ENCODE results near the gene SMURF1. TPM values are rescaled to one million over a fixed set of nuclear protein-coding genes. Genes with fewer than 3 reads are reported as not detected.

Gene SMURF1
- total and polyA plus RNA-seq, 2 experiments from 2014 or later, result 12.4 to 21.7 TPM

DNA sequence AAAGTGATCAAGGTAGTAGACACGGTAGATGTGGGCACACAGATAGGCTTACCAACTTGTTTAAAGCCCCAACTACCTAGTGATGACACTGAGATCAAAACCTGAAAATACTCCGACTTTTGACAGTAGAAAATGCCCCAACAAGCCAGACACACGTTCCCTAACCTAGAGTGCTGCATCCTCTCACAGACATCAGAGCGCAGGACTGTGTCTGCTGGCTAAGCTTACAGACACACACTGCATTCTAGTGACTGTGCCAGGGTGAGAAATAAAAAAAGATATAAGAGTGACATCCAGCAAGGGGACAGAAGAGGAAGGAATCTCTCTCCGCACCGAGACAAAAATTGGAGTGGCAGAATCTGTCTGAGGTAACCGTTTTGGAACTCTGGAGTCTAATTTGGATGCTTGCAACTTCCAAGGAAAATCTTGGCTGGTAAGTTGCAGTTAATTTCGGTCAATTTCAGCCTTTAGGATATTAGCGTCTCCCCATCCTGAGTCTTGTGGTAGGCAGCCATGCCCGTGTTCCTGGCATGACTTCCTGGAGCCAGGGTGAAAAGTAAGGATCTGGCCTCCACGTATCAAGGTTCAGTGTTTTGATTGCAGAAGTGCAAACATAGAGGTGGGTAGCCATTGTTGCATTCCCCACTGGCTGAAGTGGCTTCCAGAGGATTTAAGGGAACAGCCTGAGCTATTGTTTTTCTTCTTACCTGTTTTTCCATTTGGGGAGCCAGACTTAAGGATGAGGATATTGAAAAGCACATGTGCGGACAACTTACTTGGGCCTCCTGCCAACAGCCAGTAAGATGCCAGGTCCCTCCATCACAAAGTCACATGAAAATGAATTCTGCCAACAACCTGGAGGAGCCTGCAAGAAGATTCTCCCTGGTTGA, 124.1 kb downstream of the SMURF1 start:
- Histone ChIP-seq H2AFZ (no peak overlapping the region), H3K27ac (no peak overlapping the region), H3K4me2 (no peak overlapping the region), H3K9me2 (replicated peaks; ENCODE audit: insufficient read depth) (no peaks in the 10 kb centered on the region), H3K36me3 (replicated peaks; ENCODE audit: insufficient read depth, low read depth) (no peaks in the 10 kb centered on the region), H4K20me1 (ENCODE audit: insufficient read depth, poor library complexity, severe bottlenecking) (no peaks in the 10 kb centered on the region), H3K27me3 (no peaks in the 10 kb centered on the region), H3K4me1 (ENCODE audit: insufficient read depth) (peaks cover 9% of the 10 kb centered on the region), H3K79me2 (peaks cover 11% of the 10 kb centered on the region), H3K4me3 (no peak overlapping the region), H3K9me3 (ENCODE audit: low read depth) (no peaks in the 10 kb centered on the region)
- TF ChIP-seq, protein P1, sequence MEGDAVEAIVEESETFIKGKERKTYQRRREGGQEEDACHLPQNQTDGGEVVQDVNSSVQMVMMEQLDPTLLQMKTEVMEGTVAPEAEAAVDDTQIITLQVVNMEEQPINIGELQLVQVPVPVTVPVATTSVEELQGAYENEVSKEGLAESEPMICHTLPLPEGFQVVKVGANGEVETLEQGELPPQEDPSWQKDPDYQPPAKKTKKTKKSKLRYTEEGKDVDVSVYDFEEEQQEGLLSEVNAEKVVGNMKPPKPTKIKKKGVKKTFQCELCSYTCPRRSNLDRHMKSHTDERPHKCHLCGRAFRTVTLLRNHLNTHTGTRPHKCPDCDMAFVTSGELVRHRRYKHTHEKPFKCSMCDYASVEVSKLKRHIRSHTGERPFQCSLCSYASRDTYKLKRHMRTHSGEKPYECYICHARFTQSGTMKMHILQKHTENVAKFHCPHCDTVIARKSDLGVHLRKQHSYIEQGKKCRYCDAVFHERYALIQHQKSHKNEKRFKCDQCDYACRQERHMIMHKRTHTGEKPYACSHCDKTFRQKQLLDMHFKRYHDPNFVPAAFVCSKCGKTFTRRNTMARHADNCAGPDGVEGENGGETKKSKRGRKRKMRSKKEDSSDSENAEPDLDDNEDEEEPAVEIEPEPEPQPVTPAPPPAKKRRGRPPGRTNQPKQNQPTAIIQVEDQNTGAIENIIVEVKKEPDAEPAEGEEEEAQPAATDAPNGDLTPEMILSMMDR (IDR thresholded peaks at IDR 0.05; ENCODE audit: poor library complexity), result no peak
- TF ChIP-seq EZH2phosphoT487 (IDR thresholded peaks at IDR 0.05; ENCODE audit: low read depth, severe bottlenecking, unreplicated experiment) (no peak), EZH2 (IDR thresholded peaks at IDR 0.05; ENCODE audit: borderline replicate concordance) (no peak)
- no peak for DNase-seq (ENCODE audit: low spot score)
- 87% methylated on average over 12 of the region's 12 CpGs for WGBS (ENCODE audit: low lambda C conversion rate, missing lambda C conversion rate)

GRCh38 chr7:99016196-99016595, 127.7 kb downstream of the SMURF1 start:
- Histone ChIP-seq H3K79me2 (peaks cover 11% of the 10 kb centered on the region), H3K4me2 (no peak overlapping the region), H3K4me1 (ENCODE audit: insufficient read depth) (no peaks in the 10 kb centered on the region), H2AFZ (no peak overlapping the region), H4K20me1 (ENCODE audit: insufficient read depth, poor library complexity, severe bottlenecking) (no peaks in the 10 kb centered on the region), H3K27ac (no peak overlapping the region), H3K9me2 (replicated peaks; ENCODE audit: insufficient read depth) (no peaks in the 10 kb centered on the region), H3K27me3 (no peaks in the 10 kb centered on the region), H3K9me3 (ENCODE audit: low read depth) (no peaks in the 10 kb centered on the region), H3K36me3 (replicated peaks; ENCODE audit: insufficient read depth, low read depth) (no peaks in the 10 kb centered on the region), H3K4me3 (no peak overlapping the region)
- TF ChIP-seq EZH2 (IDR thresholded peaks at IDR 0.05; ENCODE audit: borderline replicate concordance) (no peak), EZH2phosphoT487 (IDR thresholded peaks at IDR 0.05; ENCODE audit: low read depth, severe bottlenecking, unreplicated experiment) (no peak)
- TF ChIP-seq, protein P1 (IDR thresholded peaks at IDR 0.05; ENCODE audit: poor library complexity), result no peak
- DNase-seq (ENCODE audit: low spot score), result no peak
- WGBS (ENCODE audit: low lambda C conversion rate, missing lambda C conversion rate), result 95% methylated on average over 8 of the region's 8 CpGs

DNA sequence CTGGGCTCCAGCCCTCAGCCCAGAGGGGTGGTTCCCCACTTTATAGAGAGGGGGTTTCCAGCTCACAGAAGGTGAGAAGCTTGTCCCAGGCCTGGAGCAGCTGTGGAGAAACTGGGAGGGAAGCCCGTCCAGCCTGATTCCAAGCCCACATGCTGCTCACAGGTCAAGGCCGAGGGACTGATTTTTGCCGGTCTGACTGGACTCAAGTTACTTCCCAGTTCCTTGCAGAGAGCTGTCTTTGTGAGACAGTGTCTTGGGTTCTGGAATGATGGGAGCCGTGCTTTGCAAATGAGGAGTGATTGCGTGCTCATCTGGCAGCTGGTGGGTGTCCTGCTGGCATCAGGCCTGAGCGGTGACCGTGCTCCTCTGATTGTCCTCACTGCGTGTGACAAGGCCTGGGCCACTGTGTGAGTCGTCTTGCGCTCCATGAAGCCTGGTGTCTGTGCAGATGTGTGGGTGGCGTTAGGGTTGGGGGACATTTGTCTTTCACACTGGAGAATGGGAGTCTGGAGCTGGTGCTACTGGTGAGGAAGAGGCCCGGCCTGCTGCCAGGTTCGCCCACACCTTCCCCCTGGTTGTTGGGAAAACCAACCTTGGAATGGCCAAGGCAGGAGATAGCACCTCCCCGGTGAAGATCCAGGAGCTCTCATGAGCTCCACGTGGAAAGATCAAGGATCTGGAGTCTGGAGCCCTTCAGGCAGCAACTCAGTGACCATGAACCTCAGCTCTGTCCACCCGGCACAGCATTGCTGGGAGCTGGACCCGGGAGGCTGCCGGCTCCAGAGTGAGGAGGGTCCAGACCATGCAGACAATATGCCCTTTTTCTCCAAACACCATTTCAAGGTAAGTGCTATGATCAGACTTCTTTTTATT, 129.6 kb downstream of the SMURF1 start:
- Histone ChIP-seq H3K4me1 (ENCODE audit: insufficient read depth) (no peaks in the 10 kb centered on the region), H3K9me2 (replicated peaks; ENCODE audit: insufficient read depth) (no peaks in the 10 kb centered on the region), H3K4me2 (no peak overlapping the region), H3K27me3 (no peaks in the 10 kb centered on the region), H3K4me3 (no peak overlapping the region), H4K20me1 (ENCODE audit: insufficient read depth, poor library complexity, severe bottlenecking) (no peaks in the 10 kb centered on the region), H3K79me2 (peaks cover 11% of the 10 kb centered on the region), H3K36me3 (replicated peaks; ENCODE audit: insufficient read depth, low read depth) (no peaks in the 10 kb centered on the region), H3K9me3 (ENCODE audit: low read depth) (no peaks in the 10 kb centered on the region), H2AFZ (no peak overlapping the region), H3K27ac (no peak overlapping the region)
- 97% methylated on average over 18 of the region's 18 CpGs for WGBS (ENCODE audit: low lambda C conversion rate, missing lambda C conversion rate)
- no peak for DNase-seq (ENCODE audit: low spot score)
- TF ChIP-seq, protein P1 (IDR thresholded peaks at IDR 0.05; ENCODE audit: poor library complexity), result no peak
- TF ChIP-seq EZH2 (IDR thresholded peaks at IDR 0.05; ENCODE audit: borderline replicate concordance) (no peak), EZH2phosphoT487 (IDR thresholded peaks at IDR 0.05; ENCODE audit: low read depth, severe bottlenecking, unreplicated experiment) (no peak)

Measured in hepatocyte (in vitro differentiated cells).